ENCODE data around the gene ABCC4.

DNA sequence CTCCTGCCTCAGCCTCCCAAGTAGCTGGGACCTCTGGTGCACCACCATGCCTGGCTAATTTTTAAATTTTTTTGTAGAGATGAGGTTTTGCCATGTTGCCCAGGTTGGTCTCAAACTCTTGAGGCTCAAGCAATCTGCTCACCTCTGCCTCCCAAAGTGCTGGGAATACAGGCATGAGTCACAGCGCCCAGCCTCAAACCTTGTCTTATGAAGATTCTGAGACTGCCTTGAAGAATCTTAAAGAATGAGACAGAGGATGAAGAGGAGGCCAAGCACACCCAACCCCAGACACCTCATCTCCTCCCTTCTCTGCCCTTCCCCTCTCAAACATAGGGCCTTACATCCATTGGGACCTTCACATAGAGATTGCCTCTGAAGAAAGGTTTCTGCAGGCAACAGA lies 179.7 kb downstream of the ABCC4 start:
- TF ChIP-seq EZH2 (IDR thresholded peaks at IDR 0.05) (no peak), POLR2AphosphoS5 (IDR thresholded peaks at IDR 0.05; ENCODE audit: borderline replicate concordance, low read depth, low read length) (no peak), FOXP2 (optimal IDR thresholded peaks at IDR 0.05; ENCODE audit: control extremely low read depth, extremely low read length, insufficient read depth) (no peak)

Measured in SK-N-MC (cell line).